IPS-11a (cell line): ENCODE data around the gene SPG11.
"Not testable (repeated sequence)": the region's sequence is repeated elsewhere in the genome, so short reads cannot be mapped to it uniquely, and the experiment has no call there.

Experiments
- H3K4me3 ChIP-seq: one replicate; pipeline ENCODE4 v1.5.1; 2013; ENCODE audit warnings: low read depth, low read length, control low read depth

SPG11 gene

GRCh38 chr15:44663410-44664308 lies at the start of gene SPG11:
TSS of gene SPG11 (minus strand) at chr15:44663662. CDS start at chr15:44663647, 15 bp downstream.
- H3K4me3 ChIP-seq: peak within 1 kb of the TSS; percentile 89

DNA sequence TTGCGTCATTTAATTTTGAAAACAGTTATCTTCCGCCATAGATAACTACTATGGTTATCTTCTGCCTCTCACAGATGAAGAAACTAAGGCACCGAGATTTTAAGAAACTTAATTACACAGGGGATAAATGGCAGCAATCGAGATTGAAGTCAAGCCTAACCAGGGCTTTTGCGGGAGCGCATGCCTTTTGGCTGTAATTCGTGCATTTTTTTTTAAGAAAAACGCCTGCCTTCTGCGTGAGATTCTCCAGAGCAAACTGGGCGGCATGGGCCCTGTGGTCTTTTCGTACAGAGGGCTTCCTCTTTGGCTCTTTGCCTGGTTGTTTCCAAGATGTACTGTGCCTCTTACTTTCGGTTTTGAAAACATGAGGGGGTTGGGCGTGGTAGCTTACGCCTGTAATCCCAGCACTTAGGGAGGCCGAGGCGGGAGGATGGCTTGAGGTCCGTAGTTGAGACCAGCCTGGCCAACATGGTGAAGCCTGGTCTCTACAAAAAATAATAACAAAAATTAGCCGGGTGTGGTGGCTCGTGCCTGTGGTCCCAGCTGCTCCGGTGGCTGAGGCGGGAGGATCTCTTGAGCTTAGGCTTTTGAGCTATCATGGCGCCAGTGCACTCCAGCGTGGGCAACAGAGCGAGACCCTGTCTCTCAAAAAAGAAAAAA lies 49.0 kb upstream of the SPG11 start:
- peak overlapping the region; percentile 83 for H3K4me3 ChIP-seq

DNA sequence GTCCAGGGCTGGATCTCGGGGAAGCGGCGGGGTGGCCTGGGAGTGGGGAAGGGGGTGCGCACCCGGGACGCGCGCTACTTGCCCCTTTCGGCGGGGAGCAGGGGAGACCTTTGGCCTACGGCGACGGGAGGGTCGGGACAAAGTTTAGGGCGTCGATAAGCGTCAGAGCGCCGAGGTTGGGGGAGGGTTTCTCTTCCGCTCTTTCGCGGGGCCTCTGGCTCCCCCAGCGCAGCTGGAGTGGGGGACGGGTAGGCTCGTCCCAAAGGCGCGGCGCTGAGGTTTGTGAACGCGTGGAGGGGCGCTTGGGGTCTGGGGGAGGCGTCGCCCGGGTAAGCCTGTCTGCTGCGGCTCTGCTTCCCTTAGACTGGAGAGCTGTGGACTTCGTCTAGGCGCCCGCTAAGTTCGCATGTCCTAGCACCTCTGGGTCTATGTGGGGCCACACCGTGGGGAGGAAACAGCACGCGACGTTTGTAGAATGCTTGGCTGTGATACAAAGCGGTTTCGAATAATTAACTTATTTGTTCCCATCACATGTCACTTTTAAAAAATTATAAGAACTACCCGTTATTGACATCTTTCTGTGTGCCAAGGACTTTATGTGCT lies 48.4 kb upstream of the SPG11 start:
- H3K4me3 ChIP-seq: peak overlapping the region; percentile 83

GRCh38 chr15:44711096-44711742 lies 47.8 kb upstream of the SPG11 start, which contains the start of the genes B2M and PATL2:
TSS of gene B2M (plus strand) at chr15:44711517. CDS start at chr15:44711547, 30 bp downstream.
TSS of gene PATL2 (minus strand) at chr15:44711323. CDS start at chr15:44676490, 34,833 bp downstream.
- peak within 1 kb of the TSS; percentile 83 for H3K4me3 ChIP-seq

GRCh38 chr15:44710236-44711095 lies 47.0 kb upstream of the SPG11 start:
- H3K4me3 ChIP-seq: peak overlapping the region; percentile 83

DNA sequence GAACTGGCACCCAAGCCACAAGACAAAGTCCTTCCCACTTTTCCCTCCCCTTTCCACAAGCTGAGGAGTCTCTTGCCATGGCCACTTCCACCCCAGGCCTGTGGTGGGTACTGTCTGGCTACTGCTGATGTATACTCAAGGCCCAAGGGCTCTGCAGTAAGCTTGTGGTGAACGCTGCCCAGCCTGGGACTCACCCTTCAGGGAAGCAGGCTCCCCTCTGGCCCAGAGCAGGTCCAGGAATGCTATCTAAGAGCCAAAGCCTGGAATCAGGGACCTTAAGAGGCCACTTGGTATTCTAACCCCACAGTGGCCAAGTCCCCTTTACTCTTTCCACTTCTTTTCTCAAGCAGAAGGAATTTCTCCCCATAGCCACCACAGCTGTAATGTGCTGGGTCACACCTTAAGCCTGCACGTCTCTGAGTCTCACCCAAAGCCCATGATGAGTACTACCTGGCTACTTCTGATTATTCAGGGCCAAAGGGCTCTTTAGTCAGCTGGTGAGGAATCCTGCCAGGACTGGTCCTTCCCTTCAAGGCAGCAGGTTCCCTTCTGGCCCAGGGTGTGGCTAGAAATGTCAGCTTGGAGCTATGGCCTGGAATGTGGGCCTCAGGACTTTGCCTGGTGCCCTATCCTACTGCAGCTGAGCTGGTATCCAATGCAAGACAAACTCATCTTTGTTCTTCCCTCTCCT lies 43.6 kb upstream of the SPG11 start:
- no peak overlapping the region for H3K4me3 ChIP-seq

DNA sequence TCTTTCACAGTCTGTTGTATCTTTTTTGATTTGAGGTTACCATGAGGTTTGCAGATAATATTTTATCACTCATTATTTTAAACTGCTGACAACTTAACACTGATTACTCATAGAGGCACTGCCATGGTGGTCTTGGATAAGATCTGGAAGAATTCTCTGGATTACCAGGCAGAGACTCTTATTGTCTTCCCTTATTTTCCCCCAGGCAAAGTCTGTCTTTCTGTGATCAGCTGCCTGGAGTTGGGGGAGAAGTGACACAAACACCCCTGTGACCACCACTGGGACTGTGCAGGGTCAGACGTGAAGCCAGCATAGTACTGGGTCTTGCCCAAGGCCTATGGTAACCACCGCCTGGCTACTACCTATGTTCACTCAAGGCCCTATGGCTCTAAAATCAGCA lies 42.9 kb upstream of the SPG11 start:
- no peak overlapping the region for H3K4me3 ChIP-seq

DNA sequence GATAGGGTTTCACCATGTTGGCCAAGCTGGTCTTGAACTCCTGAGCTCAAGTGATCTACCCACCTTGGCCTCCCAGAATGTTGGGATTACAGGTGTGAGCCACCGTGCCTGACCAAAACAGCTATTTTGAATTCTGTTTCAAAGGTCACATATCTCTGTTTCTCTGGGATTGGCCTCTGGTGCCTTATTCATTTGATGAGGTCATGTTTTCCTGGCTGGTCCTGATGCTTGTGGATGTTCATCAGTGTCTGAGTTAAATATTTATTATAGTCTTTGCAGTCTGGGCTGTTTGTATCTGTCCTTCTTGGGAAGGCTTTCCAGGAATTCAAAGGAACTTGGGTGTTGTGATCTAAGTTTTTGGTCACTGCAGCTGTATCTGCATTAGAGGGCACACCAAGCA lies 42.5 kb upstream of the SPG11 start:
- no peak overlapping the region for H3K4me3 ChIP-seq

GRCh38 chr15:44700676-44701075 lies 37.2 kb upstream of the SPG11 start:
- H3K4me3 ChIP-seq: not testable (repeated sequence)

DNA sequence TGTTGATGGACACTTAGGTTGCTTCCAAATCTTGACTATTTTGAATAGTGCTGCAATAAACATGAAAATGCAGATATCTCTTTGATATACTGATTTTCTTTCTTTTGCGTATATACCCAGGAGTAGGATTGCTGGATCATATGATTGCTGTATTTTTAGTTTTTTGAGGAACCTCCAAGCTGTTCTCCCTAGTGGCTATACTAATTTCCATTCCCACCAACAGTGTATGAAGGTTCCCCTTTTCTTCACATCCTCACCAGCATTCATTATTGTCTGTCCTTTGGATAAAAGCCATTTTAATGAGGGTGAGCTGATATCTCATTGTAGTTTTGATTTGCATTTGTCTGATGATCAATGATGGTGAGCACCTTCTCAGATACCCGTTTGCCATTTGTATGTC lies 35.2 kb upstream of the SPG11 start:
- H3K4me3 ChIP-seq: no peak overlapping the region

GRCh38 chr15:44697014-44697413 lies 33.6 kb upstream of the SPG11 start:
- no peak overlapping the region for H3K4me3 ChIP-seq

GRCh38 chr15:44695294-44695693 lies 31.8 kb upstream of the SPG11 start:
- H3K4me3 ChIP-seq: no peak overlapping the region

DNA sequence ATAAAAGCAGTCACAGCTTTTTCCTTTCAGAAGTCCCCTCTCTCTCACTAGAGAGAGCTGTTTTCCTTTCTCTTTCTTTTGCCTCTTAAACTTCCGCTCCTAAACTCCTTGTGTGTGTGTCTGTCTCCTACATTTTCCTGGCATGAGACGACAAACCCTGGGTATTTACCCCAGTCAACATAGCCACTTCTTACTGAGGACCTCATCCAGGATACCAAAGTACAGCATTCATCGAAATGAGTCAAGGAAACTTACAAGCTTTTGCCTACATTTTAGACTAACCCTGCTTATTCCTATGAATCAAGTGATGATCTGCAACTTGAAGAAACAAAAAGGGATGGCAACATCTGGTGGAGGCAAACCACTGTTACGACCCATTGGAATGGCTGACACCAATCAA lies 31.0 kb upstream of the SPG11 start:
- no peak overlapping the region for H3K4me3 ChIP-seq

DNA sequence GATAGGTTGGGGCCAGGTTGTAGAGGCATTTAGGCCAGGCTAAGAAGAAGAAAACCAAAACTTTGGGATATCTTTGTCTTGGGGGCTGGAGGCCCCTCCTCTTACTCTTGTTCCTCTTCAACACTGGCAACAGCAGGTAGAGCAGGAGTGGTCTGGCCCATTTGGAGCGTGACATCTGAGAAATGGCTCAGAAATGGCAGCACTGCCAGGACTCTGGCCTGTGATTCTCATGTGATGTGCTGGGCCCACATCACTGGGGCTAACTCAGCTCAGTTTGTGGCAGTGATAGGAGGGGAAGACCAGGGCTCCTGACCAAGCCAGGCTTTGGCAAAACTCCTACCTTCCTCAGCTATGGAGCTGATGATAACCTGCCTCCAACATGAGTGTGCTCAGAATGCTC lies 29.2 kb upstream of the SPG11 start:
- H3K4me3 ChIP-seq: no peak overlapping the region

DNA sequence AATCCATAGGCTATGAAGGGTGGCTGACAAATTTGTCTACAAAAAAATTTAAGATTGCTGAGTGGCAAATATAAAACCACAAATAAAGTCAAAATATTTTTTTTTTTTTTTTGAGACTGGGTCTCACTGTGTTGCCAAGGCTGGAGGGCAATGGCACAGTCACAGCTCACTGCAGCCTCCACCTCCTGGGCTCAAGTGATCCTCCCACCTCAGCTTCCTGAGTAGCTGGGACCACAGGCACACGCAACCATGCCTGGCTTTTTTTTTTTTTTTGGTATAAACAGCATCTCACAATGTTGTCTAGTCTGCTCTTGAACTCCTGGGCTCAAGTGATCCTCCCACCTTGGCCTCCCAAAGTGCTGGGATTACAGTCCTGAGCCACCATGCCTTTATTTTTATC lies 26.8 kb upstream of the SPG11 start:
- not testable (repeated sequence) for H3K4me3 ChIP-seq

GRCh38 chr15:44689318-44689717 lies 25.9 kb upstream of the SPG11 start:
- H3K4me3 ChIP-seq: not testable (repeated sequence)

DNA sequence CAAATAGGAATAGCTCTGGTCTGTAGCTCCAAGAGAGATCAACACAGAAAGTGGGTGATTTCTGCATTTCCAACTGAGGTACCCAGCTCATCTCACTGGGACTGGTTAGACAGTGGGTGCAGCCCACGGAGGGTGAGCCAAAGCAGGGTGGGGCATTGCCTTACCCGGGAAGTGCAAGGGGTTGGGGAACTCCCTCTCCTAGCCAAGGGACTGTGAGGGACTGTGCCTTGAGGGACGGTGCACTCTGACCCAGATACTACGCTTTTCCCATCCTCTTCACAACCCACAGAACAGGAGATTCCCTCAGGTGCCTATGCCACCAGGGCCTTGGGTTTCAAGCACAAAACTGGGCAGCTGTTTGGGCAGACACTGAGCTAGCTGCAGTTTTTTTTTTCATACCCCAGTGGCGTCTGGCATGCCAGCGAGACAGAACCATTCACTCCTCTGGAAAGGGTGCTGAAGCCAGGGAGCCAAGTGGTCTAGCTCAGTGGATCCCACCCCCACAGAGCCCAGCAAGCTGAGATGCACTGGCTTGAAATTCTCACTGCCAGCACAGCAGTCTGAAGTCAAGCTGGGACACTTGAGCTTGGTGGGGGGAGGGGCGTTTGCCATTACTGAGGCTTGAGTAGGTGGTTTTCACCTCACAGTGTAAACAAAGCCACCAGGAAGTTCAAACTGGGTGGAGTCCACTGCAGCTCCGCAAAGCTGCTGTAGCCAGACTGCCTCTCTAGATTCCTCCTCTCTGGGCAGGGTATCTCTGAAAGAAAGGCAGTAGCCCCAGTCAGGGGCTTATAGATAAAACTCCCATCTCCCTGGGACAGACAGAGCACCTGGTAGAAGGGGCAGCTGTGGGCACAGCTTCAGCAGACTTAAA lies 19.6 kb upstream of the SPG11 start:
- H3K4me3 ChIP-seq: not testable (repeated sequence)

DNA sequence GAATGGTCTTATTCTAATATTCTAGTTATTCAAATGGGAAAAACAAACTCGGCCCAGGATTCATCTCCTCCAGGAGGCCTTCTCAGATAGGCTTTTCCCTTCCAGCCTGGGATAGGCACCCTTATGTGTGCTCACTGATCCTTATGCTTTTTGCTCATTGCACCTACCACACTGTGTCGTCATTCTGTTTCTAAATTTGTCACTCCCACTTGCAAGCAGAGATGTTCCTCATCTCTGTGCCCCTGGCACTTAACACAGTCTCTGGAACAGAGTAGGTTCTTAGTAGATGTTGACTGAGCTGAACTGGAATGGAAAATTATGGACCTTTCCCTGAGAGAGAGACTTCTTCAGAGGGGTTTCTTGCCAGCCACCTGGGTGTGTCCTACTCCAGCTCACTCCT lies 18.7 kb upstream of the SPG11 start:
- H3K4me3 ChIP-seq: no peak overlapping the region

GRCh38 chr15:44676676-44677075 lies 13.2 kb upstream of the SPG11 start:
- no peak overlapping the region for H3K4me3 ChIP-seq
